ENCODE measurements around the gene GAMT.

Gene GAMT

GRCh38 chr19:1384085-1384462, 17.3 kb downstream of the GAMT start:
- DNase-seq (ENCODE audit: low spot score), result no peak

DNA sequence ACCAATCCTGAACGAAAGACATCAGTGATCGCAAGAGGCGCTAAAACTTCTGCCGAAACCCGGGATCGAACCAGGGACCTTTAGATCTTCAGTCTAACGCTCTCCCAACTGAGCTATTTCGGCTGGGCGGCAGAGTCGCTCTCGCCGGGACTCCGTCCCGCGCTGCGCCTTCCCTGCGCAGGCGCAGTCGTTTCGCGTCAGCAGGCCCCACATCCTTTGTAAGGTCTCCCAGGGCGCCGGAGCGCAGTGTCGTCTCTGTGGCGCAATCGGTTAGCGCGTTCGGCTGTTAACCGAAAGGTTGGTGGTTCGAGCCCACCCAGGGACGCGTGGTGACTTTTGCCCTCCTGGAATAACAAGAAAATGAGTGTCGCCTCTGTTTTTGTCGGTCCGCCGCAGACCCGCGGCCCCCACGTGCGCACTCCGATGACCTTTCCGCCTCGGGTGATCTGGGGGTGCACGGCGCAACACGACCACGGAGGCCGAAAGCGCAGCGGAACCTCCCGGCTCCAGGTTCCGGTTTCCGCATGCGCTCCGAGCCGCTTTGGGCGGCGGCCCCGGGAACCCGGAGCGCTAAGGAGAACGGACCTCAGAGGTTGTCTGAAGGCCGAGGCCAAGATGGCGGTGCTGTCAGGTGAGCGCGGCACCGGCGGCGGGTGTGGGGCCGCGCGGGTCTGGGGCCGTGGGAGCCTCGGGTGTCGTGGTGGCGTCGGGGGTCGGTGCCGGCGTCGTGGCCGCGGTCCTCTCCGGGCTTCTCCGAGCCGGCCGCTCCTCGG, 17.8 kb downstream of the GAMT start, which contains the start of gene NDUFS7:
TSS of gene NDUFS7 (plus strand) at position 596 of the 773 bp plus-strand sequence. CDS start at position 616, 20 bp downstream.
- DNase-seq (ENCODE audit: low spot score), result peak; percentile 94

DNA sequence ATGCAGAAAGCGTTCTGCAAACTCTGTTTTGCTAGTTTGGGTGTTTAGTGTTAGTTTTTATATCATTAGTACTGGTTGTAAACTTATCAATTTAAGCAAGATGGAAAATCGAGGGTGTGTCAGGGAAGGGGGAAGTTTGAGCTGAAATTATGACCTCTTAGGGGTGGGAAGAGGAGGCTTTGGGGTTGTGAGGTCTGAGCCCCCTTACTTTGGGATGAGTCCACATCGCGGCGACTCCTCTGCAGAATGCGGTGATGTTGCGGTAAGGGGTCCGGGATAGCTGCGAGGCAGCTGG, 18.4 kb downstream of the GAMT start:
- no peak for DNase-seq (ENCODE audit: low spot score)

DNA sequence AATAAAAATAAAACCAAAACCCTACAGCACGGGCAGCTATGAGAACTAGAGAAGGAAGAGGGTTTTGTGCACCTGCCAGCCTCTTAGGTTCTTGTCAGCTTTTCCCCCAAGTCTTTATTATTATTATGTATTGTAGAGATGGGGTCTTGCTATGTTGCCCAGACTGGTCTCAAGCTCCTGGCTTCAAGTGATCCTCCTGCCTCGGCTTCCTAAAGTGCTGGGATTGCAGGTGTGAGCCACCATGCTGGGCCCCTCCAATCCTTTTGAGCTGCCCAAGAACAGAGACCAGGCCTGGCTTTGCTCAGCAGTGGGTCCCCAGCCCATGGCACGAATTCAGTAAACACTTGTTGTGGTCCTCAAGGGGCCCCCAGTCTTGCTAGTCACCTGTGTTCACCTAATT, 19.1 kb downstream of the GAMT start:
- DNase-seq (ENCODE audit: low spot score), result no peak

- no peak for DNase-seq (ENCODE audit: low spot score)
Observed at GRCh38 chr19:1379961-1380489, 21.3 kb downstream of the GAMT start.

GRCh38 chr19:1379126-1379905, 22.0 kb downstream of the GAMT start:
- no peak for DNase-seq (ENCODE audit: low spot score)

DNA sequence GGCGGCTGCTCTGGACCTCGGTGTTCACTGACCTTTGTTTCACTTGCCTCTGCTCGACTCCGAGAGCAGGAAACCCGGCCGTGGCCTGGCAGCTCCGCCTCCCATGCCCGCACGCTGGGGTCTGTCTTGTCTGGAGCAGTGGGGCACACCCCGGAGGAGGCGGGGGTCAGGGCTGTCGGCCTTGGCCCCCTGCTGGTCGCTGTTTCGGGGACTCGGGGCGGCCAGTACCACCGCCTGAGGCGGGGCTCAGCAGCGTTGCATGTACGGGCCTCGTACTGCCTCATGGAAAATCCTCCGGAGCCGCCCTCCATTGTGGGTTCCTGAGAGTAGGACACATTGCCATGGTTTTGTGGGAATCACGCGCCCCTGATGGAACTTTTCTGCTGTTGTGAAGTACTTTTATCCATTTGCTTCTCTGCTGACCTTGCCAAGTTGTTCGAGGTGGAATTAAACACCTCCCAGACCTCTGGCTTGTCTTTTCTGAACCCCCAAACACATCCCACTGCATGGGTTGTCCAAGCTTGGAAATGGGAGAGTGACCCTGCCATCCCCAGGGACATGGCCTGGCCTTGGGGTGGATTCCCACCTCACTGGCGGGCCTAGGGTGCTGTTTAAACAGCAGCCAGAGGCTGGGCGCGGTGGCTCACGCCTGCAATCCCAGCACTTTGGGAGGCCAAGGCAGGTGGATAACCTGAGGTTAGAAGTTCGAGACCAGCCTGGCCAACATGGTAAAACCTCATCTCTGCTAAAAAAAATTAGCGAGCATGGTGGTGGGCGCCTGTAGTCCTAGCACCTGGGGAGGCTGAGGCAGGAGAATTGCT, 23.2 kb downstream of the GAMT start:
- DNase-seq (ENCODE audit: low spot score), result no peak

GRCh38 chr19:1377176-1377964, 24.0 kb downstream of the GAMT start:
- DNase-seq (ENCODE audit: low spot score), result no peak

GRCh38 chr19:1376415-1376805, 24.9 kb downstream of the GAMT start:
- no peak for DNase-seq (ENCODE audit: low spot score)

- DNase-seq (ENCODE audit: low spot score), result no peak
Observed at GRCh38 chr19:1374250-1374577, 27.1 kb downstream of the GAMT start.

- DNase-seq (ENCODE audit: low spot score), result no peak
Observed at GRCh38 chr19:1373534-1374249, 27.6 kb downstream of the GAMT start.

- DNase-seq (ENCODE audit: low spot score), result no peak
Observed at GRCh38 chr19:1373042-1373533, 28.3 kb downstream of the GAMT start.

DNA sequence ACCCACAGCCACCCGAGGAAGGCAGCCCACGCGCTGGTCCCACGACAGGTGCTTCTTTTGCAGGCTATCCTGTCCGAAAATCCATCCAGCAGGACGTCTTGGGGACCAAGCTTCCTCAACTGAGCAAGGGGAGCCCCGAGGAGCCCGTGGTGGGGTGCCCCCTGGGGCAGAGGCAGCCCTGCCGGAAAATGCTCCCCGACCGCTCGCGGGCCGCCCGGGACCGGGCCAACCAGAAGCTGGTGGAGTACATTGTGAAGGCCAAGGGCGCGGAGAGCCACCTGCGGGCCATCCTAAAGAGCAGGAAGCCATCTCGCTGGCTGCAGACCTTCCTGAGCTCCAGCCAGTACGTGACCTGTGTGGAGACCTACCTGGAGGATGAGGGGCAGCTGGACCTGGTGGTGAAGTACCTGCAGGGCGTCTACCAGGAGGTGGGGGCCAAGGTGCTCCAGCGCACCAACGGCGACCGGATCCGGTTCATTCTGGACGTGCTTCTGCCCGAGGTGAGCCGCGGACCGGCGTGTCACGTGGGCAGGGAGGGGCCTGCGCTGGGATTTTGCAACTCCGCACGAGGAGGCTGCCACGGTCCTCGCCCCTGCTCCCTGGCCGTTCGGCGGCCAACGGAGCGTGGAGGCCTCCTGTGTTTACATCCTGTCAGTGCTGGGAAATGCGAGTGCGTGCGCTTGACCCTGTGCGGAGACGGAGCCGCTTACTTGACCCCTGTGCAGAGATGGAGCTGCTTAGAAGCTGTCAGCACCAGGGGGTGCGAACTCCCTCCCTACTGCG, 30.6 kb downstream of the GAMT start:
- DNase-seq (ENCODE audit: low spot score), result no peak

GRCh38 chr19:1369214-1369805, 32.0 kb downstream of the GAMT start:
- DNase-seq (ENCODE audit: low spot score), result no peak

DNA sequence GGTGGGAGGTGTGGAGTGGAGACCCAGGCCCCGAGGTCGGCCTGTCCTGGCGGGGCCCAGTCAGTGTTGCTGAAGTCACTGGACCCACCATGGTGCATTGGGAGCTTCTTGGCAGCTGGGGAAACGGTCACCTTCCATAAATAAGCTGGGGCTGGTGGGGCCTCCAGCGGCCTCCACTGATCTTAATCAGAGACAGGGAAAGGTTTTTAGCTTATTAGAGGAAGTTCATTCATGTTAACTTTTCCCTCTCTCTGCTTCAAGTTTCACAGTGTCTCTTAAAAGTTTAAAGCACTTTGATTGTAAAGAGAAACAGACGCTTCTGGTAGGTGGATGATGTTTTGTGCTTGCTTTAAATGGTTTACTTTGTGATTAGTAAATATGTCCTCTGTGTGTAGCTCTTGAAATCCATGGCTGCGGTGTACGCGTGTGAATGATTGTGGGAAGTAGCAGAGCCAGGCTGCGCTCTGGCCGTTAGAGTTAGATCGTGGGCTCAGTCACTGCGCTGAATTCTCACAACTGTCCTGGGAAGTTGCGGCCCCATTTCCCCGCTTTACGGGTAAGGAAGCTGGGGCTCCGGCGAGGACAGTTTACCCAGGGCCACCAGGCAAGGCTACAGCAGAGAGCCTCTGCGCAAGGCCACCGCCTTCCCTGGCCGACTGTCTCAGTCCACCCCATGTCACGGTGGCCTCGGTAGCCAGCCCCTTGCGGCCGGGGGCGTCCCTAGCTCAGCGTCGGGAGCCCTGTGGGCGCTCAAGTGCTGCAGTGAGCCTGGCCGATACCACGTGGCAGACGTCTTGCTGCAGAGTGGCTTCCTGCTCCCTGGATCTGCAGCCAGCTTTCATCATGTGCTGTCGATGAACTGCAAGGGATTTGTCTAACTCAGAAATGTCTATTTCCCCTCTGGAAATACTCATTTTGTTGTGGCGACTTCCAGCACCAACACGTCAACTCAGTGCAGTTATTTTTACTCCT, 34.2 kb downstream of the GAMT start:
- no peak for DNase-seq (ENCODE audit: low spot score)

- DNase-seq (ENCODE audit: low spot score), result no peak
Observed at GRCh38 chr19:1366296-1366695, 35.0 kb downstream of the GAMT start.

DNA sequence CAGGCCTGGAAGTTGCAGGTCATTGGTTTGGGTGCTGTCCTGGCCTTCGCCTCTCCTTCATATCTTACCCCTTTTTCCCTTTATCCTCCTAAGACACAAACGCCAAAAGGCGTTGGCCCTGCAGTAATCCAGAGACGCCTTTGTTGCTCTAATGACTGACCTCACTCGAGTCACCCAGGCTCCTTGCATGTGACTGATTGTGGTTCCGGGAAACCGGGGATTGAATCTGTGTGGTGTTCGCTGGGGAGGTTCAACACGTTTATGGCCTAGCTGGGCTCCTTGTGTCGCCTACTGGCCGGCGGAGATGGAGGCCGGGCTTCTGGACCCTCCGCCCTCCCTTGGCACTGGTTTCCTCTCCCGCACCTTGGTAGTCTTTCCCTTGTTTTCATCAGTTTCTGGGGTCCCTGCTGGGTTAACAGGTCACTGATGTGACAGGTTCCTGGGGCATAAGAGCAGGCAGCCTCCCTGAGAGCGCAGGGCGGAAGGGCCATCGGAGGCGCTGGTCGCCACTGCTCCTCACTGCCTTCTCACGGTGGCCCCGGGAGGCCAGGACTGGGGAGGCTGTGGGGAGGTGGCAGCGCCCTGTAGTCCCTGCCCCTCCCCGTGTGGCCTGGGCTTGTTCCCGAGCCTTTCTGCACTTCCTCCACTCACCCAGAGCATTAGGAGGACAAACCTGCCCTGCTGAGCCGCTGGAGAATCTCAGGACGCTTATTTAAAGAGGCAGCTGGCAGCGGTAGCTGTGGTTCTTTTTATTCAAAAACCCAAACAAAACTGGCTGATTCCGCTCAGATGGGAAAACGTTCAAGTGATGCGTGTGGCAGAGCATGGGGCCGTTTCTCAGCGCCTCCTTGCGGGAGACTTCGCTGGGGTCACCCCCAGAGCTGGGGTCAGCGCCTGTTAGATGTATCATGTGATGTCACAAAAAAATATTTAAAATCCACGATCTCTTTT, 35.7 kb downstream of the GAMT start:
- DNase-seq (ENCODE audit: low spot score), result no peak

Measured in putamen (tissue), 1 donor.